ENCODE results near the gene ITPR2.

GRCh38 chr12:26467351-26467750 lies 365.6 kb downstream of the ITPR2 start:
- TF ChIP-seq POLR2AphosphoS5 (IDR thresholded peaks at IDR 0.05; ENCODE audit: low read depth, low read length) (no peak), RFX5 (IDR thresholded peaks at IDR 0.05; ENCODE audit: borderline replicate concordance, low read depth, low read length) (no peak), USF2 (IDR thresholded peaks at IDR 0.05; ENCODE audit: low read length) (no peak), MAFK (IDR thresholded peaks at IDR 0.05; ENCODE audit: low read depth, low read length) (no peak), HDAC2 (IDR thresholded peaks at IDR 0.05; ENCODE audit: borderline replicate concordance in 1 of 2, low read depth in 2 of 2, low read length in 2 of 2) (no peak), CTCF (IDR thresholded peaks at IDR 0.05; ENCODE audit: control extremely low read depth in 1 of 3, insufficient read depth in 1 of 3, low read depth in 1 of 3, low read length in 3 of 3) (no peak), CREB1 (IDR thresholded peaks at IDR 0.05) (no peak), POLR2A (IDR thresholded peaks at IDR 0.05; ENCODE audit: control extremely low read depth in 1 of 2, low read depth in 2 of 2, low read length in 2 of 2) (no peak), EZH2 (IDR thresholded peaks at IDR 0.05; ENCODE audit: low read depth, low read length, severe bottlenecking) (no peak), TAF1 (IDR thresholded peaks at IDR 0.05; ENCODE audit: low read depth, low read length) (no peak), ATF3 (IDR thresholded peaks at IDR 0.05; ENCODE audit: insufficient read depth, low read depth, low read length) (no peak), JUND (IDR thresholded peaks at IDR 0.05; ENCODE audit: low read length) (no peak), FOSL1 (IDR thresholded peaks at IDR 0.05; ENCODE audit: insufficient read depth, low read depth, low read length) (no peak), CEBPB (IDR thresholded peaks at IDR 0.05; ENCODE audit: low read depth, low read length) (no peak)
